Head of caudate nucleus (tissue), 42 donors: Measurements from ENCODE around the gene KRTAP19-1.
A peak's percentile ranks its signal among the peaks of the same experiment; 100 is the strongest.

Source experiments
- DNase-seq, 42 donors: peaks; one replicate each; pipeline versions ENCODE4 v3.0.0 to v3.0.0-alpha.2; 2020 to 2021; ENCODE audit warnings: mixed read lengths in 7 of 42
- intact Hi-C: fragments of 100-400 bp; cut with DNase I; formaldehyde crosslinking; loops from one replicate; pipeline ENCODE4 v1.15.0; 2022

Gene KRTAP19-1

GRCh38 chr21:30434033-30434631, 46.0 kb downstream of the KRTAP19-1 start:
- intact Hi-C loops: no loop called here
- DNase-seq: peak in 10 of 42 donors; percentile 1 to 49 (median 14)

DNA sequence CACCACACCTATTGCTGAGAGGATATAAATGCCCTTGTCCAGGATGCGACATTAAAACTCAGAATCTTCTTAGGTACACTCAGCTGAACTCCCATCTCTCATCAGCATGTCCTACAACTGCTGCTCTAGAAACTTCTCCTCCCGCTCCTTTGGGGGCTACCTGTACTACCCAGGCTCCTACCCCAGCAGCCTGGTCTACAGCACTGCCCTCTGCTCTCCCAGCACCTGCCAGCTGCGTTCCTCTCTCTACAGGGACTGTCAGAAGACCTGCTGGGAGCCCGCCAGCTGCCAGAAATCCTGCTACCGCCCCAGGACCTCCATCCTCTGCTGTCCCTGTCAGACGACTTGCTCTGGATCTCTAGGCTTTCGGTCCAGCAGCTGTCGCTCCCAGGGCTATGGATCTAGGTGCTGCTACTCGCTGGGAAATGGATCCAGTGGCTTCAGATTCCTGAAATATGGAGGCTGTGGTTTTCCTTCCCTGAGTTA, 50.0 kb downstream of the KRTAP19-1 start, which contains the start of gene KRTAP13-4:
KRTAP13-4 (plus strand) TSS at position 51 of the 486 bp plus-strand sequence; CDS start at position 107, 56 bp downstream.
- DNase-seq: no peak
- intact Hi-C loops: no loop called here
